Neural crest cell (in vitro differentiated cells): ENCODE measurements around the gene KIFAP3. TPM values are rescaled to one million over a fixed set of nuclear protein-coding genes. Genes with fewer than 3 reads are reported as not detected.
"Not testable (repeated sequence)": the region's sequence is repeated elsewhere in the genome, so short reads cannot be mapped to it uniquely, and the experiment has no call there.

Experiments
- DNase-seq: peaks from one replicate; pipeline ENCODE4 v3.0.0; 2021; ENCODE audit warnings: low read depth, mixed read lengths, low spot score
- H3K27ac Mint-ChIP-seq: one replicate; pipeline ENCODE4 v1.8.0; 2021; ENCODE audit warnings: mild to moderate bottlenecking, mixed read lengths; ENCODE audit not compliant: unreplicated experiment
- H3K27me3 Mint-ChIP-seq: 2 replicates; pipeline ENCODE4 v1.8.0; 2021; ENCODE audit warnings: low read depth, mild to moderate bottlenecking, mixed read lengths
- H3K36me3 Mint-ChIP-seq: 2 replicates; pipeline ENCODE4 v1.8.0; 2021; ENCODE audit warnings: low read depth, mild to moderate bottlenecking, mixed read lengths
- H3K4me1 Mint-ChIP-seq: 2 replicates; pipeline ENCODE4 v1.8.0; 2021; ENCODE audit warnings: mixed read lengths
- H3K4me3 Mint-ChIP-seq: one replicate; pipeline ENCODE4 v1.8.0; 2021; ENCODE audit warnings: mild to moderate bottlenecking, mixed read lengths
- H3K9me3 Mint-ChIP-seq: 2 replicates; pipeline ENCODE4 v1.8.0; 2021; ENCODE audit warnings: mixed read lengths
- long read RNA-seq: library from polyadenylated mRNA; unstranded; transcript quantifications from one replicate; pipeline ENCODE4 v2.0.0, GENCODE V29; 2020
- total RNA-seq: library from RNA; stranded (reverse); gene quantifications from 2 replicates; pipeline ENCODE4 v1.2.1, GENCODE V29; 2021
- TF ChIP-seq, protein P1 (sequence below): fragments of 200-600 bp; sonication (generic); conservative IDR thresholded peaks from 2 replicates; pipeline ENCODE4 v1.5.0; 2021; ENCODE audit warnings: antibody characterized with exemption, mild to moderate bottlenecking

The KIFAP3 gene
- 19.2 and 19.6 TPM in 2 replicates for total RNA-seq
- long read RNA-seq, transcript KIFAP3-201 (20 exons, 2,957 nt) = major isoform, 91 of 108 reads
- long read RNA-seq, partial matches to known transcripts = 11 of 108 reads
- long read RNA-seq, other reads (novel, unspliced or antisense) = 4 of 108 reads

DNA sequence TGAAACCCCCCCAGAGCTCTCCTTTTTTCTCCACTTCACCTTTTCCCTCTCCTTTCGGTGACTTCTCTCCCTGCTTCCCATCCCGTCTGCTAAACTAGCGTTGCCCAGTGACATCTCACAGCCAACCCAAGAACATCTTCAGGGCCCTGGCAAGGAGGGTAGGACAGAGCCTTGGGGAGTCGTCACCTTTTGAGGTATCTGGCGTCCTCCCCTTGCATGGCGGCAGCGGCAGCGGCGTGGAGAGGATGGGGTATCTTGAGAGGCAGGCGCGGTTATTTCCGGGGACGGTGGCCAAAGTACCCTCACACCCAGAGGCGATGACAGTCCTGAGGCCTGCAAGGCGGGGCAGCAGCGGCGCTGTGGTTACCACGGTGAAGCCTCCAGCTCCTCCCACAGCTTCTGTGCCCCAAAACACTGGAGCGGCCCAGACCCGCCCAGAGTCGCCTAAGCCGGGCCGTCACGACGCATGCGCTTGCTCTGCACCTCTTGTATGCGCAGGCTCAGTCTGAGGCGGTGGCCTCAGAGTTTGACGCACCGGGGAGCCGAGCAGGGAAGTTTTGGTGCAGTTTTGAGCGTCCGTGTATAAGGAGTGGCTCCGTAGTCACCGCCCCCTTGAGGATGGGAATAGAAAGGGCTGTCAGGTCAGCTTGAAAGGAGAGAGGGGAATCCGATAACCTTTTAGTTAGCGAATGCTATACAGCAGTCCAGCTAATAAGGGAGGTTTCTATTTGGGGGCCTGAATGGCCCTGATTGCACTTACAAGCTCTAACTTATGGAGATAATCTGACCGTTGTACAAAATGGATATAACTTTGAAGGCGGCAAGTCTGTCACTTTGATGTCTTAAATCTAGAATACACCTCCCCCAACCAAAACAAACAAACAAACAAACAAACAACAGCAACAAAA lies at the start of gene KIFAP3:
KIFAP3 (minus strand) TSS at position 446 of the 908 bp plus-strand sequence; CDS start at position 218, 228 bp downstream.
- H3K9me3 Mint-ChIP-seq = peaks cover 6% of the 10 kb centered on the region
- peak; percentile 89 for DNase-seq
- peak within 1 kb of the TSS; percentile 96 for H3K4me3 Mint-ChIP-seq
- peaks cover 23% of the 10 kb centered on the region for H3K4me1 Mint-ChIP-seq
- H3K36me3 Mint-ChIP-seq = no peaks in the 10 kb centered on the region
- no peaks in the 10 kb centered on the region for H3K27me3 Mint-ChIP-seq
- peak within 1 kb of the TSS; percentile 61 for H3K27ac Mint-ChIP-seq
- TF ChIP-seq, protein P1, sequence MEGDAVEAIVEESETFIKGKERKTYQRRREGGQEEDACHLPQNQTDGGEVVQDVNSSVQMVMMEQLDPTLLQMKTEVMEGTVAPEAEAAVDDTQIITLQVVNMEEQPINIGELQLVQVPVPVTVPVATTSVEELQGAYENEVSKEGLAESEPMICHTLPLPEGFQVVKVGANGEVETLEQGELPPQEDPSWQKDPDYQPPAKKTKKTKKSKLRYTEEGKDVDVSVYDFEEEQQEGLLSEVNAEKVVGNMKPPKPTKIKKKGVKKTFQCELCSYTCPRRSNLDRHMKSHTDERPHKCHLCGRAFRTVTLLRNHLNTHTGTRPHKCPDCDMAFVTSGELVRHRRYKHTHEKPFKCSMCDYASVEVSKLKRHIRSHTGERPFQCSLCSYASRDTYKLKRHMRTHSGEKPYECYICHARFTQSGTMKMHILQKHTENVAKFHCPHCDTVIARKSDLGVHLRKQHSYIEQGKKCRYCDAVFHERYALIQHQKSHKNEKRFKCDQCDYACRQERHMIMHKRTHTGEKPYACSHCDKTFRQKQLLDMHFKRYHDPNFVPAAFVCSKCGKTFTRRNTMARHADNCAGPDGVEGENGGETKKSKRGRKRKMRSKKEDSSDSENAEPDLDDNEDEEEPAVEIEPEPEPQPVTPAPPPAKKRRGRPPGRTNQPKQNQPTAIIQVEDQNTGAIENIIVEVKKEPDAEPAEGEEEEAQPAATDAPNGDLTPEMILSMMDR = peak; percentile 65

DNA sequence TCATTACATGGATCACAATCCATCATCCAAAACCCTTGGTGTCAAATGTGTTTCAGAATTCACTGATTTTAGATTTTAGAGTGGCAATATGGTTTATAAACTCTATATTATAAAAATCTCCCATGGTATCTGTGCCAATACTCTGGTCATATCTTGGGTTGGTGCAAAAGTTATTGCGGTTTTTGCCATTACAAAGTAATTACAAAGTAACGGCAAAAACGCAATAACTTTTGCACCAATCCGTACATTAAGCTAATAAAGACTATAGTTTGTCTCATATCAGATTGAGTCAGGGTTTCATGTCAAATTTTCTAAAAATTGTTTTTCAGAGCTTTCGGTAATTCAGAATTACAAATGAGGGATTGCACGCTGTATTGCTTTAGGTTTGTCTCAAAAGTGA lies 47.9 kb upstream of the KIFAP3 start:
- Mint-ChIP-seq H3K36me3 (no peaks in the 10 kb centered on the region), H3K4me3 (no peak overlapping the region), H3K4me1 (peaks cover 4% of the 10 kb centered on the region), H3K27ac (no peak overlapping the region), H3K27me3 (peaks cover 47% of the 10 kb centered on the region), H3K9me3 (peaks cover 8% of the 10 kb centered on the region)
- no peak for DNase-seq
- TF ChIP-seq, protein P1 = no peak

DNA sequence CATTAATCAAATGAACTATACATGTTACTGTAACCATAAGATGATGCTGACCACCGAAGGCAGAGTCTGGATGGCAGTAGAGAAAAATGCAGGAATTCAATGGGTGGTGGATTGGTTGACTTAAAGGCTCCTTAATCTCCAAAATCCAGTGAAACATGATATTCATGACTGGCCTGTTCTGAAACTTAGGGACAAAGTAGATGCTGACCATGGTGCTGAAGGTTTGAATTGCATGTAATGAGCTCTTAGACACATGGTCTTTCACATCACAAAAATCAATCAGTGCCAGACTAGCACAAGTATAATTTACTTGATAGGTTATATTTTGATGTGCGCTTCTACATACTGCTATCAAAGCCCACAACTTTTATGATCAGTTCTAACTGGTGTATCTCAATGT lies 40.4 kb upstream of the KIFAP3 start:
- Mint-ChIP-seq H3K36me3 (peaks cover 3% of the 10 kb centered on the region), H3K4me1 (no peaks in the 10 kb centered on the region)
- TF ChIP-seq, protein P1 = no peak

DNA sequence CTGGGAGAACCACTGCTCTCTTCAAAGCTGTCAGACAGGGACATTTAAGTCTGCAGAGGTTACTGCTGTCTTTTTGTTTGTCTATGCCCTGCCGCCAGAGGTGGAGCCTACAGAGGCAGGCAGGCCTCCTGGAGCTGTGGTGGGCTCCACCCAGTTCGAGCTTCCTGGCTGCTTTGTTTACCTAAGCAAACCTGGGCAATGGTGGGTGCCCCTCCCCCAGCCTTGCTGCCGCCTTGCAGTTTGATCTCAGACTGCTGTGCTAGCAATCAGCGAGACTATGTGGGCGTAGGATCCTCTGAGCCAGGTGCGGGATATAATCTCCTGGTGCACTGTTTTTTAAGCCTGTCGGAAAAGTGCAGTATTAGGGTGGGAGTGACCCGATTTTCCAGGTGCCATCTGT lies 38.6 kb upstream of the KIFAP3 start:
- DNase-seq, H3K27ac Mint-ChIP-seq, H3K4me1 Mint-ChIP-seq, H3K9me3 Mint-ChIP-seq, H3K36me3 Mint-ChIP-seq, H3K27me3 Mint-ChIP-seq, H3K4me3 Mint-ChIP-seq: not testable (repeated sequence)

More for the DNA sequence above, 40.4 kb upstream of the KIFAP3 start:
- Mint-ChIP-seq H3K27me3 (peaks cover 25% of the 10 kb centered on the region), H3K27ac (no peak overlapping the region), H3K9me3 (peaks cover 7% of the 10 kb centered on the region), H3K4me3 (no peak overlapping the region)
- no peak for DNase-seq

DNA sequence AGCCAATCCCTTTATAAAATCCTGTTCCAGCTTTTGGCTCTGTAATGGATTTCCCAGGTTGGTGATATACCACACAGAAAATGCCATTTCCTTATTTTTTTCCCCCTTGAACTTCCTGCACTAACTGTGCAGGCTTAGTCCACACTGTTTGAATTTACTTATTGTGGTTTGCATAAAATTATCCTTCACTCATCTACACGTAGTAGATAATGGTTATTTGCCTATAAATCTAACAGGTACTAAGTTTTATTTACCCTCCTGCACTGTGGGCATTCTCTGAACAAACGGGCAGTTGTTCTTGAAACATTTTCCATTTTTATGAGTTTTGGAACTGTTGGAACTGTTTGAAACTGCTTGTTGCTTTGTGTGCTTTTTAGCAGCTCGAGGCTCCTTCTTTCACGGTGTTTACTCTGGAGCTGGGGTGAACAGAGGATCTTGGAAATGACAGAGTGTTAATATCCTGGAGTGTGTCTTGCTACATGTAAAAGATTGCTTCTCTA lies 23.0 kb upstream of the KIFAP3 start:
- Mint-ChIP-seq H3K27ac (peak overlapping the region; percentile 73), H3K9me3 (peaks cover 4% of the 10 kb centered on the region), H3K4me3 (no peak overlapping the region)

More for the DNA sequence above, 23.0 kb upstream of the KIFAP3 start:
- DNase-seq = no peak
- Mint-ChIP-seq H3K27me3 (peaks cover 17% of the 10 kb centered on the region), H3K36me3 (no peaks in the 10 kb centered on the region), H3K4me1 (peaks cover 27% of the 10 kb centered on the region)
- TF ChIP-seq, protein P1 = no peak
